ENCODE measurements around the gene RPS25.

The RPS25 gene

DNA sequence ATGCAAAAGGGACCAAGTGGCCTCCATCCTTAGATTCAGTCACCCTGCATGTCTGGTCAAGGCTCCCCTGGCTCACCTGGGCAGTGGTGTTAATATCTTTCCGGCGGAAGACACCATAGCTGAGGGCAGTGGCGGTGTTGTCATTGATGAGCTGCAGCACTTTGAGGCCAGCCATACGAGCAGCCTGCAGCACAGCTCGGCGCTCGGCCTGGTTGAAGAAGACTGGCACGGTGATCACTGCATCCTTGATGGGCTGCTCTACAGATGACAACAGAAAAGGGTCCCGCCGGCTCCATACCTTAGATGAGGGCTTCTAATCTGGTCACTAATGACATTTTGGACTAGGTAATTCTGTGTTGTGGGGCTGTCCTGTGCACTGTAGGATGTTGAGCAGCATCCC, 36.3 kb upstream of the RPS25 start:
- Histone ChIP-seq H3K27ac (ENCODE audit: low read length) (no peak overlapping the region), H3K4me3 (ENCODE audit: low read length) (no peak overlapping the region), H3K4me1 (ENCODE audit: control insufficient read depth, insufficient read depth, low read length) (peaks cover 3% of the 10 kb centered on the region; the same call in 1 of the 2 replicates), H3K9me3 (ENCODE audit: control insufficient read depth, insufficient read depth, low read length) (no peaks in the 10 kb centered on the region), H3K36me3 (ENCODE audit: control insufficient read depth, insufficient read depth, low read length) (peaks cover 40% of the 10 kb centered on the region), H3K27me3 (ENCODE audit: control insufficient read depth, insufficient read depth, low read length) (no peaks in the 10 kb centered on the region)
- DNase-seq (ENCODE audit: low read depth, low spot score): no peak
- no CpG with 5 or more reads among the region's 10 CpGs for WGBS (ENCODE audit: insufficient coverage, insufficient read length)

DNA sequence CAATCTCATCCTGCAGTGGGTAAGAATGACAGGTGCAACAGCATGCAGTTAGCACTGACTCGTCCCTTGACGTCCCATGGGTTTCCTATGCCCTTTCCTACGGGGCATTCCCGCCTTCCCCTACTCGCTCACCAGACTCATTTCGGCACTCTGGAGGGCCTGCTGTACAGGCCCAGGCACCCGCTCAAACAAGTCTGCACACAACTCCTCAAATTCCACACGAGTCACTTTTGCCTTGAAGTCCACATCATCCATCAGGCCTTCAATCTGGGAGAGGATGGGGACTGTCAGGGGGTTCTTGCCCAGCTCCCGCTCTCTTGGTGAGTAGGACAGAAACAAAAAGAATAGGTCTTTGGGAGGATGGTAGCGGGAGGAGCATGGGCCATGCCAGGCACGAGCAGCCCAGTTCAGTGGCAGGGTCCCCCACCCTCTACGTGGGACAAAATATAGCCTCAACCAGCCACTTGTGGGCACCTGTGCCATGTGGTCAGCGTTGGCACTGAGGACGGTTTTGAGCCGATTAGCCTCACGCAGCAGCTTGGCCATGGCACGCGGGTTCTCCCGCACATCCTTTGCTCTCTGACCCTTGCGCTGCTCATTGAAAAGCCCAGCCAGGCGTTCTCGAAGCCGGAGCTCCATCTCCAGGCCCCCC, 34.1 kb upstream of the RPS25 start:
- H3K4me3 ChIP-seq (ENCODE audit: low read length): no peak overlapping the region
- H3K27ac ChIP-seq (ENCODE audit: low read length): no peak overlapping the region
- H3K4me1 ChIP-seq (ENCODE audit: control insufficient read depth, insufficient read depth, low read length): no peaks in the 10 kb centered on the region
- no peak for DNase-seq (ENCODE audit: low read depth, low spot score)
- WGBS (ENCODE audit: insufficient coverage, insufficient read length): no CpG with 5 or more reads among the region's 23 CpGs
- H3K36me3 ChIP-seq (ENCODE audit: control insufficient read depth, insufficient read depth, low read length): peaks cover 62% of the 10 kb centered on the region
- H3K9me3 ChIP-seq (ENCODE audit: control insufficient read depth, insufficient read depth, low read length): no peaks in the 10 kb centered on the region
- no peaks in the 10 kb centered on the region for H3K27me3 ChIP-seq (ENCODE audit: control insufficient read depth, insufficient read depth, low read length)

DNA sequence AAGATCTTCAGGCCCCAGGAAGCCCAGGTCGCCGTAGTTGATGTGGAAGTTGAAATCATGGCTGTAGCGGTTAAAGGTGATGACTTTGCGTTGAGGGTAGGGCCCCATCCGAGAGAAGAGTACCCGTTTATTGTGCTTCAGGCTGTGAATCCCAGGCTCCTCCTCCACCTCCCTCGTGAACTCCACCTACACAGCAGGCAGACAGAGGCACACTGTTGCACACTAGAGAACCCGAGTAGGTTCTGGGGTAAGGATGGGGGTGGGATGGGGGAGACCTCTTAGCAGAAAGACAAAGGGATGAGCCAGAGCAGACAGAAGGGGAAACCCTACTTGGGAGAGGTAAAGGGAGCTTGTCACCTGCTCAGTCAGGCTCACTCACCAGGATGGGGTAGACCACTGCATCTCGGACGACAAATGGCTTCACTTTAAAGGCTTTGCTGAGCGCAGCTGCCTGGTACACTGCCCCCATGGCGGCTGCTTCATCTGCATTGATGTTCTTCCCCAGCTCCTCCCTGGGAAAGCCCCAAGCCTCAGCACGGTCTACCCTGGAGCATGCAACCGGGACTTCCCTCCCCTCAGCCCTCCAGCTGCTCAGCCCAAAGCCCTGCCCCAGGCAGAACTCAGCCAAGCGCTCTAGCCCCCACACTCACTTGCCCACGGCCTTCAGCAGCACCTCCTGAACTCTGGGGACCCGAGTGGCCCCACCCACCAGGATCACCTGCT, 33.5 kb upstream of the RPS25 start:
- DNase-seq (ENCODE audit: low read depth, low spot score): no peak
- Histone ChIP-seq H3K36me3 (ENCODE audit: control insufficient read depth, insufficient read depth, low read length) (peaks cover 64% of the 10 kb centered on the region), H3K27me3 (ENCODE audit: control insufficient read depth, insufficient read depth, low read length) (no peaks in the 10 kb centered on the region), H3K27ac (ENCODE audit: low read length) (no peak overlapping the region), H3K4me1 (ENCODE audit: control insufficient read depth, insufficient read depth, low read length) (no peaks in the 10 kb centered on the region), H3K4me3 (ENCODE audit: low read length) (no peak overlapping the region), H3K9me3 (ENCODE audit: control insufficient read depth, insufficient read depth, low read length) (no peaks in the 10 kb centered on the region)
- no CpG with 5 or more reads among the region's 17 CpGs for WGBS (ENCODE audit: insufficient coverage, insufficient read length)

DNA sequence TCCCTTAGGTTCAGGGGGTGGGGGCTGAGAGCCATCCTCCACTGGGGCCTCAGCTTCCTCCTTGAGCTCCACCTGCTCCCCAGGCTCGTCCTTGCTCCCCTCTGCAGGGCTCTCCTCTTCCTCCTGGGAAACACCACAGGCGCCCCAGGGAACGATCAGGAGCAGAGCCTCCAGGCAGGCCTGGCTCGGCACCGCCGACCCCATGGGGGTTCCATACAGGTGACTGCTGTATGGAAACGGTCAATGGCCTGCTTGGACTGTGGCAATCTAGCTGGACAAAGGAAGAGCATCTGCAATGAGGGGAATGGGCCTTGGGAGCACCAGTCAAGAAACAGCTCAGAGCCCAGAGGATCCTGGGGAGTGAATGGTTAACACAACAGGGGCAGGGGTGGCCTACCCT, 30.9 kb upstream of the RPS25 start:
- Histone ChIP-seq H3K4me3 (ENCODE audit: low read length) (no peak overlapping the region), H3K27ac (ENCODE audit: low read length) (no peak overlapping the region), H3K9me3 (ENCODE audit: control insufficient read depth, insufficient read depth, low read length) (no peaks in the 10 kb centered on the region), H3K27me3 (ENCODE audit: control insufficient read depth, insufficient read depth, low read length) (no peaks in the 10 kb centered on the region), H3K4me1 (ENCODE audit: control insufficient read depth, insufficient read depth, low read length) (no peaks in the 10 kb centered on the region), H3K36me3 (ENCODE audit: control insufficient read depth, insufficient read depth, low read length) (peaks cover 70% of the 10 kb centered on the region)
- no CpG with 5 or more reads among the region's 7 CpGs for WGBS (ENCODE audit: insufficient coverage, insufficient read length)
- DNase-seq (ENCODE audit: low read depth, low spot score): no peak

DNA sequence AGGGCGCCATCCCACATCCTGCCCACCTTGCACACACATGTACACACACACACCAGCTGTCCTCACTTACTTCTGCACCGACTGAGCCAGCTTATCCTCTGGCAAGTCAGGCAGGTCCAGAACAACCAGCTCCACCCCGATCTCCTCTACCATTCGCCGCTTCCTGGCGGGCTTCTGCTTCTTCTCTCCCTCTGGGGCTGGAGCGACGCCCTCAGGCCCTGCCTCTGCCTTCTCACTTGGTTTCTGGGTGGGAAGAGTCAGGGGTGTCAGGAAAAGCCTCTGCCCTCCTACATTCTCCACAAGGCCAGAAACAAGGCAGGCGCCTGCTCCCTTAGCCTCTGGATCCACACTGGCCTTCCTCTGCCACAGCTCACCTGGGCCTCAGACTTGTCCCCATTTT, 30.5 kb upstream of the RPS25 start:
- H3K27me3 ChIP-seq (ENCODE audit: control insufficient read depth, insufficient read depth, low read length): no peaks in the 10 kb centered on the region
- no peaks in the 10 kb centered on the region for H3K9me3 ChIP-seq (ENCODE audit: control insufficient read depth, insufficient read depth, low read length)
- H3K27ac ChIP-seq (ENCODE audit: low read length): no peak overlapping the region
- H3K4me3 ChIP-seq (ENCODE audit: low read length): no peak overlapping the region
- no CpG with 5 or more reads among the region's 9 CpGs for WGBS (ENCODE audit: insufficient coverage, insufficient read length)
- H3K36me3 ChIP-seq (ENCODE audit: control insufficient read depth, insufficient read depth, low read length): peaks cover 66% of the 10 kb centered on the region
- no peaks in the 10 kb centered on the region for H3K4me1 ChIP-seq (ENCODE audit: control insufficient read depth, insufficient read depth, low read length)
- DNase-seq (ENCODE audit: low read depth, low spot score): no peak

DNA sequence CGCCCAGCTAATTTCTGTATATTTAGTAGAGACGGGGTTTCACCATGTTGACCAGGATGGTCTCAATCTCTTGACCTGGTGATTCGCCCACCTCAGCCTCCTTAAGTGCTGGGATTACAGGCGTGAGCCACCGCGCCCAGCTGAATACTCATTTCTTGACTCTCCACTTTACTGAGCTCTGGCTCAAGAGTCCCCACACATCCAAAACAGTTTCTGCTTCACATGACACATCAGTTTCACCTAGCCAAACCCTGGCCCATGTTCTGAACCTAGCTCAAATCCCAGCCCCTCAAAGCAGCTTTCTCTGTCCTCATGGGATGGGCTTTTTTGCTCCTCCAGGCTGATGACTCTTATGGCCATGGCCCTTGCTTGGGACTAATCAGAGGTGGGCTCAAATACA, 29.1 kb upstream of the RPS25 start:
- WGBS (ENCODE audit: insufficient coverage, insufficient read length): no CpG with 5 or more reads among the region's 6 CpGs
- Histone ChIP-seq H3K36me3 (ENCODE audit: control insufficient read depth, insufficient read depth, low read length) (peaks cover 53% of the 10 kb centered on the region), H3K4me3 (ENCODE audit: low read length) (no peak overlapping the region), H3K9me3 (ENCODE audit: control insufficient read depth, insufficient read depth, low read length) (no peaks in the 10 kb centered on the region), H3K4me1 (ENCODE audit: control insufficient read depth, insufficient read depth, low read length) (no peaks in the 10 kb centered on the region), H3K27me3 (ENCODE audit: control insufficient read depth, insufficient read depth, low read length) (no peaks in the 10 kb centered on the region), H3K27ac (ENCODE audit: low read length) (no peak overlapping the region)
- no peak for DNase-seq (ENCODE audit: low read depth, low spot score)

DNA sequence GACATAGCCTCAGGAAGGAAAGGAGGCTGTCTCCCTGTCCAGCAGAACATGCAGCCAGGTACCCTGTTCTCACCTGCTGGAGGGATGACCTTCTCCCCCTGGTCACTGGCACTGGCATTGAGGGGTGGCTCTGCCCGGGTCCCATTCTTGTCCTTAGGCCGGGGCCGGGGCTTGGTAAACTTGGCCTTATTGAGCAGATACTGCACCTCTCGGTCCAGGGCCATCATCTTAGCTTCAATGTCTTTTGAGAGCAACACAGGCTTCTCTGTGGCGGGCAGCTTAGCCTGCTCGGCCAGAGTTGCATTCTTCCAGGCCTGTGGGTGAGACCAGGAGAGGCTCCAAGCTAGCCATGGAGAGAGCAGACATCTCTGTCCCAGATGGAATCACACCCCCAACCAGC, 28.3 kb upstream of the RPS25 start:
- no peak for DNase-seq (ENCODE audit: low read depth, low spot score)
- Histone ChIP-seq H3K27me3 (ENCODE audit: control insufficient read depth, insufficient read depth, low read length) (no peaks in the 10 kb centered on the region), H3K27ac (ENCODE audit: low read length) (no peak overlapping the region), H3K4me1 (ENCODE audit: control insufficient read depth, insufficient read depth, low read length) (no peaks in the 10 kb centered on the region), H3K36me3 (ENCODE audit: control insufficient read depth, insufficient read depth, low read length) (peaks cover 45% of the 10 kb centered on the region), H3K4me3 (ENCODE audit: low read length) (no peak overlapping the region), H3K9me3 (ENCODE audit: control insufficient read depth, insufficient read depth, low read length) (no peaks in the 10 kb centered on the region)
- WGBS (ENCODE audit: insufficient coverage, insufficient read length): no CpG with 5 or more reads among the region's 6 CpGs

DNA sequence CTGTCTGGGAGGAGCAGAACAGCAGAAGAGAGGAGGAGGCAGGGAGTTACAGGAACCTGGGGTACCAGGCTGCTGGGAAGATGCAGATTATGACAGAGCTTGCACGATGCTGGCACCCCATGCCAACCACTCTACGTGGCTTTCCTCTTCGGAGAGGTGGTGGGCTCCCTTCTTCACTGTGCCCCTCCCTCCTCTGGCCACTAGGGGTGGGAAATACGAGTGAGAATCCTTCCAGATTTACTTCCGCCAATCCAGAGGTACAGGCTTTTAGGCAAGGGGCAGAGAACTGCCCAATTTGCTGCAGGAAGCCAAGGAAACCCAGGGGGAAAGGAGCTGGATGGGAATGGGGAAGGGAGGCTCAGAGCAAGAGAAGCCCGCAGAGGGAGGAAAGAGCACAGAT, 26.6 kb upstream of the RPS25 start:
- Histone ChIP-seq H3K4me1 (ENCODE audit: control insufficient read depth, insufficient read depth, low read length) (no peaks in the 10 kb centered on the region), H3K27me3 (ENCODE audit: control insufficient read depth, insufficient read depth, low read length) (no peaks in the 10 kb centered on the region), H3K4me3 (ENCODE audit: low read length) (no peak overlapping the region), H3K27ac (ENCODE audit: low read length) (no peak overlapping the region), H3K9me3 (ENCODE audit: control insufficient read depth, insufficient read depth, low read length) (no peaks in the 10 kb centered on the region), H3K36me3 (ENCODE audit: control insufficient read depth, insufficient read depth, low read length) (peaks cover 37% of the 10 kb centered on the region)
- no peak for DNase-seq (ENCODE audit: low read depth, low spot score)
- no CpG with 5 or more reads among the region's 6 CpGs for WGBS (ENCODE audit: insufficient coverage, insufficient read length)

DNA sequence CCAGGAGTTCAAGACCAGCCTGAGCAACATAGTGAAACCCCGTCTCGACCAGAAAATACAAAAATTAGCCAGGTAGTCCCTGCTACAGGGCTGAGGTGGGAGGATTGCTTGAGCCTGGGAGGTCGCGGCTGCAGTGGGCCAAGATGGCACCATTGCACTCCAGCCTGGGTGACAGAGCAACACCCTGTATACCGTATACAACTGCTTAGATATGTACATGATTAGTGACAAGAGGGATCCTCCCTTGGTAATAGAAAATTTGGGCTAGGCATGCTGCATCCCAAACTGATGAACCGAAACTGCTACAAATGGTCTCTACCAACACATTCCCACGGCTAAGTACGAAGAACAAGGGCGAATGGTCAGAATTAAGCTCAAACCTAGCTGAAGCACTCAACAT, 24.8 kb upstream of the RPS25 start:
- no peak overlapping the region for H3K27ac ChIP-seq (ENCODE audit: low read length)
- WGBS (ENCODE audit: insufficient coverage, insufficient read length): no CpG with 5 or more reads among the region's 9 CpGs
- no peaks in the 10 kb centered on the region for H3K4me1 ChIP-seq (ENCODE audit: control insufficient read depth, insufficient read depth, low read length)
- no peak overlapping the region for H3K4me3 ChIP-seq (ENCODE audit: low read length)
- H3K36me3 ChIP-seq (ENCODE audit: control insufficient read depth, insufficient read depth, low read length): peaks cover 20% of the 10 kb centered on the region
- H3K9me3 ChIP-seq (ENCODE audit: control insufficient read depth, insufficient read depth, low read length): no peaks in the 10 kb centered on the region
- H3K27me3 ChIP-seq (ENCODE audit: control insufficient read depth, insufficient read depth, low read length): no peaks in the 10 kb centered on the region
- no peak for DNase-seq (ENCODE audit: low read depth, low spot score)

DNA sequence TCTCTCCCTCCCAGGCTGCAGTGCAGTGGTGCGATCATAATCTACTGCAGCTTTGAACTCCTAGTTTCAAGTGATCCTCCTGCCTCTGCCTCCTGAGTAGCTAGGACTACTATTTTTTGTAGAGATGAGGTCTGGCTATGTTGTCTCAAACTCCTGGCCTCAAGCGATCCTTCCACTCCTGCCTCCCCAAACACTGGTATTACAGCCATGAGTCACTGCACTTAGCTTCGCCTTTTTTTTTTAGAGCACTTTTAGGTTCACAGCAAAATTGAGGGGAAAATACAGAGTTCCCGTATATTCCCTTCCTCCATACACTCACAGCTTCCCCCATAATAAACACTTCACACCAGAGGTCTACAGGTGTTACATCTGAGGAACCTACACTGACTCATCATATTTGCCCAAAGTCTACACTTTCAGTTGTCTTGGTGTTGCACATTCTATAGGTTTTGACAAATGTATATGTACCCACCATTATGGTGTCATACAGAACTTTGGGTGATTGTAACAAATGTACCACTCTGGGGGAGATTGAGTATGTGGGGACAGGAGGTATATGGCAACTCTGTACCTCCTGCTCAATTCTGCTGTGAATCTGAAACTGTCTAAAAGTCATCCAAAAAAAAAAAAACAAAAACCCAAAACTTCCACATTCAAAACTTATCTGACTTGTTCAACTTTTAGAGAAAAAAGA, 23.8 kb upstream of the RPS25 start:
- DNase-seq (ENCODE audit: low read depth, low spot score): no peak
- WGBS (ENCODE audit: insufficient coverage, insufficient read length): no CpG with 5 or more reads among the region's 4 CpGs
- no peak overlapping the region for H3K4me3 ChIP-seq (ENCODE audit: low read length)
- peaks cover 12% of the 10 kb centered on the region; the same call in 1 of the 2 replicates for H3K36me3 ChIP-seq (ENCODE audit: control insufficient read depth, insufficient read depth, low read length)
- H3K4me1 ChIP-seq (ENCODE audit: control insufficient read depth, insufficient read depth, low read length): no peaks in the 10 kb centered on the region
- no peak overlapping the region for H3K27ac ChIP-seq (ENCODE audit: low read length)
- no peaks in the 10 kb centered on the region for H3K9me3 ChIP-seq (ENCODE audit: control insufficient read depth, insufficient read depth, low read length)
- no peaks in the 10 kb centered on the region for H3K27me3 ChIP-seq (ENCODE audit: control insufficient read depth, insufficient read depth, low read length)
